Activated CD8-positive, alpha-beta memory T cell treated with anti-CD3 and anti-CD28 coated beads, Interleukin-2, amount 50 U/mL, for 1 hour (primary cell): ENCODE data around the gene GLT1D1.

ENCODE experiments used
- DNase-seq: peaks from one replicate; pipeline ENCODE4 v3.0.0-alpha.2; 2020; ENCODE audit errors: extremely low read depth

The GLT1D1 gene

GRCh38 chr12:128914908-128915563 lies 61.8 kb downstream of the GLT1D1 start:
- peak; percentile 13 for DNase-seq

GRCh38 chr12:128916425-128916824 lies 63.1 kb downstream of the GLT1D1 start:
- no peak for DNase-seq

- DNase-seq: no peak
Measured at GRCh38 chr12:128918481-128919260, 65.4 kb downstream of the GLT1D1 start.

GRCh38 chr12:128920468-128920867 lies 67.2 kb downstream of the GLT1D1 start:
- no peak for DNase-seq

GRCh38 chr12:128928361-128928760 lies 75.1 kb downstream of the GLT1D1 start:
- no peak for DNase-seq

GRCh38 chr12:128929057-128929456 lies 75.8 kb downstream of the GLT1D1 start:
- no peak for DNase-seq

- no peak for DNase-seq
Measured at GRCh38 chr12:128930606-128931005, 77.3 kb downstream of the GLT1D1 start.

- no peak for DNase-seq
Measured at GRCh38 chr12:128932521-128932920, 79.2 kb downstream of the GLT1D1 start.

- no peak for DNase-seq
Measured at GRCh38 chr12:128933039-128933438, 79.8 kb downstream of the GLT1D1 start.

GRCh38 chr12:128933926-128934325 lies 80.6 kb downstream of the GLT1D1 start:
- DNase-seq: no peak

- no peak for DNase-seq
Measured at GRCh38 chr12:128938886-128939285, 85.6 kb downstream of the GLT1D1 start.

GRCh38 chr12:128940090-128940888 lies 87.0 kb downstream of the GLT1D1 start:
- DNase-seq: no peak

- no peak for DNase-seq
Measured at GRCh38 chr12:128940974-128941373, 87.7 kb downstream of the GLT1D1 start.

- DNase-seq: no peak
Measured at GRCh38 chr12:128942960-128943477, 89.7 kb downstream of the GLT1D1 start.

GRCh38 chr12:128944956-128945355 lies 91.7 kb downstream of the GLT1D1 start:
- DNase-seq: no peak

- no peak for DNase-seq
Measured at GRCh38 chr12:128947209-128947608, 93.9 kb downstream of the GLT1D1 start.

- DNase-seq: no peak
Measured at GRCh38 chr12:128949086-128949485, 95.8 kb downstream of the GLT1D1 start.

GRCh38 chr12:128951448-128951847 lies 98.2 kb downstream of the GLT1D1 start:
- DNase-seq: no peak

- no peak for DNase-seq
Measured at GRCh38 chr12:128956755-128957154, 103.5 kb downstream of the GLT1D1 start.

GRCh38 chr12:128959901-128960300 lies 106.6 kb downstream of the GLT1D1 start:
- no peak for DNase-seq

- no peak for DNase-seq
Measured at GRCh38 chr12:128961308-128961902, 108.1 kb downstream of the GLT1D1 start.

GRCh38 chr12:128961957-128962356 lies 108.7 kb downstream of the GLT1D1 start:
- no peak for DNase-seq
